ENCODE measurements around the gene MUC5AC. TPM values are rescaled to one million over a fixed set of nuclear protein-coding genes. Genes with fewer than 3 reads are reported as not detected.
A peak's percentile ranks its signal among the peaks of the same experiment; 100 is the strongest.

The MUC5AC gene
- total RNA-seq, 1 experiment from 2014 or later = under 0.01 TPM

DNA sequence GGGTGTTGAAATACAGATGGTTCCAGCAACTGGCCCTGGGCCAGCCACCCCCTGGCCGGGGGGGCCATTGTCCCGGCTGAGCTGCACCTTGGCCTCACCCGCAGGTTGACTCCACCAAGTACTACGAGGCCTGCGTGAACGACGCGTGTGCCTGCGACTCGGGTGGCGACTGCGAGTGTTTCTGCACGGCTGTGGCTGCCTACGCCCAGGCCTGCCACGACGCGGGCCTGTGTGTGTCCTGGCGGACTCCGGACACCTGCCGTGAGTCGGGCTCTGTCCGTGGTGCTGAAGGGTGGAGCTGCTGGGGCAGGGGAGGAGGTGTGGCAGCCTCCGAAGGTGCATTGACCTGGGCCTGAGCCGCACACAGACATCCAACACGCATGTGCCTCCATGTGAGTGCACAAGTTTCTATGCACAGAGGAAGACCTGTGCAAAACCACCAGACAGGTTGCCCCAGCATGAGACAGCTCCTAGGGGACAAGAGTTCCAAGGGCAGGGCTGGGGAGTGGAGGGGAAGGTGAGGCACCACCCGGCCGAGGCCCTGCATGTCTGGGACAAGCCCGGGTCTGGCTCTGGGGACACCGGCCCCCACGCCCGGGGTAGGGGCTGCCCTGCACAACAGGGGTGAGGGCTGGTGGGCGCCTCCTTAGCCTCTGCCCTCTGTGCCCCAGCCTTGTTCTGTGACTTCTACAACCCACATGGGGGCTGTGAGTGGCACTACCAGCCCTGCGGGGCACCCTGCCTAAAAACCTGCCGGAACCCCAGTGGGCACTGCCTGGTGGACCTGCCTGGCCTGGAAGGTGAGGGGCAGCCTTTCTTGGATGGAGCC is 81.2 kb downstream of the MUC5AC start:
- CTCF ChIA-PET = no interaction called here
- no peak overlapping the region for H3K4me2 ChIP-seq (ENCODE audit: low read length)
- no peaks in the 10 kb centered on the region for H3K27me3 ChIP-seq (ENCODE audit: insufficient read depth, low read length)
- intact Hi-C loops (cut with micrococcal nuclease) = no loop called here
- H4K20me1 ChIP-seq (ENCODE audit: insufficient read depth) = no peaks in the 10 kb centered on the region
- POLR2A ChIA-PET = no interaction called here
- H3K9me3 ChIP-seq (ENCODE audit: control insufficient read depth in 1 of 2, insufficient read depth in 1 of 2, low read depth in 1 of 2, low read length in 2 of 2) = no peaks in the 10 kb centered on the region
- H3K4me1 ChIP-seq (ENCODE audit: control insufficient read depth in 1 of 2, insufficient read depth in 2 of 2, low read length in 2 of 2) = peaks cover 0 to 3% of the 10 kb centered on the region in 2 experiments; a peak in 1 of 4 replicates
- RAD21 ChIA-PET (ENCODE audit: low non-redundant PET in 1 of 2, low total read pairs in 2 of 2, uncharacterized antibody in 2 of 2, unreplicated experiment in 2 of 2) = interaction anchor here in 1 of 2 experiments (0.7 kb wide), 1 partner anchor 125 kb away, joined by 3 read pairs; no protein-coding TSS in a partner anchor
- H3K4me3 ChIP-seq (replicated peaks in 1 of 2; ENCODE audit: low read depth in 1 of 2, low read length in 2 of 2) = no peak overlapping the region
- H3K36me3 ChIP-seq (ENCODE audit: control insufficient read depth in 1 of 2, insufficient read depth in 2 of 2, low read length in 2 of 2) = no peaks in the 10 kb centered on the region
- H2AFZ ChIP-seq (ENCODE audit: low read depth, low read length, poor library complexity, severe bottlenecking) = no peak overlapping the region
- no peaks in the 10 kb centered on the region for H3K79me2 ChIP-seq (ENCODE audit: insufficient read depth, low read length)
- no TSS peak for BruUV-seq (replicated peaks)
- no peak overlapping the region for H3K27ac ChIP-seq (ENCODE audit: low read depth, low read length)
- ATAC-seq = peak; percentile 71
- no peak overlapping the region for H3K9ac ChIP-seq (ENCODE audit: low read length)
- no peak for DNase-seq (ENCODE audit: low read depth, low spot score)
- TF ChIP-seq, protein P1, sequence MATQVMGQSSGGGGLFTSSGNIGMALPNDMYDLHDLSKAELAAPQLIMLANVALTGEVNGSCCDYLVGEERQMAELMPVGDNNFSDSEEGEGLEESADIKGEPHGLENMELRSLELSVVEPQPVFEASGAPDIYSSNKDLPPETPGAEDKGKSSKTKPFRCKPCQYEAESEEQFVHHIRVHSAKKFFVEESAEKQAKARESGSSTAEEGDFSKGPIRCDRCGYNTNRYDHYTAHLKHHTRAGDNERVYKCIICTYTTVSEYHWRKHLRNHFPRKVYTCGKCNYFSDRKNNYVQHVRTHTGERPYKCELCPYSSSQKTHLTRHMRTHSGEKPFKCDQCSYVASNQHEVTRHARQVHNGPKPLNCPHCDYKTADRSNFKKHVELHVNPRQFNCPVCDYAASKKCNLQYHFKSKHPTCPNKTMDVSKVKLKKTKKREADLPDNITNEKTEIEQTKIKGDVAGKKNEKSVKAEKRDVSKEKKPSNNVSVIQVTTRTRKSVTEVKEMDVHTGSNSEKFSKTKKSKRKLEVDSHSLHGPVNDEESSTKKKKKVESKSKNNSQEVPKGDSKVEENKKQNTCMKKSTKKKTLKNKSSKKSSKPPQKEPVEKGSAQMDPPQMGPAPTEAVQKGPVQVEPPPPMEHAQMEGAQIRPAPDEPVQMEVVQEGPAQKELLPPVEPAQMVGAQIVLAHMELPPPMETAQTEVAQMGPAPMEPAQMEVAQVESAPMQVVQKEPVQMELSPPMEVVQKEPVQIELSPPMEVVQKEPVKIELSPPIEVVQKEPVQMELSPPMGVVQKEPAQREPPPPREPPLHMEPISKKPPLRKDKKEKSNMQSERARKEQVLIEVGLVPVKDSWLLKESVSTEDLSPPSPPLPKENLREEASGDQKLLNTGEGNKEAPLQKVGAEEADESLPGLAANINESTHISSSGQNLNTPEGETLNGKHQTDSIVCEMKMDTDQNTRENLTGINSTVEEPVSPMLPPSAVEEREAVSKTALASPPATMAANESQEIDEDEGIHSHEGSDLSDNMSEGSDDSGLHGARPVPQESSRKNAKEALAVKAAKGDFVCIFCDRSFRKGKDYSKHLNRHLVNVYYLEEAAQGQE (IDR thresholded peaks at IDR 0.05; ENCODE audit: low read depth) = peak; percentile 96
- TF ChIP-seq, protein P2, sequence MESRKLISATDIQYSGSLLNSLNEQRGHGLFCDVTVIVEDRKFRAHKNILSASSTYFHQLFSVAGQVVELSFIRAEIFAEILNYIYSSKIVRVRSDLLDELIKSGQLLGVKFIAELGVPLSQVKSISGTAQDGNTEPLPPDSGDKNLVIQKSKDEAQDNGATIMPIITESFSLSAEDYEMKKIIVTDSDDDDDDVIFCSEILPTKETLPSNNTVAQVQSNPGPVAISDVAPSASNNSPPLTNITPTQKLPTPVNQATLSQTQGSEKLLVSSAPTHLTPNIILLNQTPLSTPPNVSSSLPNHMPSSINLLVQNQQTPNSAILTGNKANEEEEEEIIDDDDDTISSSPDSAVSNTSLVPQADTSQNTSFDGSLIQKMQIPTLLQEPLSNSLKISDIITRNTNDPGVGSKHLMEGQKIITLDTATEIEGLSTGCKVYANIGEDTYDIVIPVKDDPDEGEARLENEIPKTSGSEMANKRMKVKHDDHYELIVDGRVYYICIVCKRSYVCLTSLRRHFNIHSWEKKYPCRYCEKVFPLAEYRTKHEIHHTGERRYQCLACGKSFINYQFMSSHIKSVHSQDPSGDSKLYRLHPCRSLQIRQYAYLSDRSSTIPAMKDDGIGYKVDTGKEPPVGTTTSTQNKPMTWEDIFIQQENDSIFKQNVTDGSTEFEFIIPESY (IDR thresholded peaks at IDR 0.05; ENCODE audit: extremely low read depth, insufficient replicate concordance, low read length) = no peak
- H3K9me2 ChIP-seq (ENCODE audit: insufficient read depth) = no peaks in the 10 kb centered on the region
